Right lobe of liver (tissue), 4 donors: Measurements from ENCODE around the gene SLC25A43.

Source experiments
- POLR2A ChIP-seq: fragments of 450-650 bp; IDR thresholded peaks from one replicate; pipeline ENCODE4 v1.6.1; 2017; ENCODE audit warnings: antibody characterized with exemption, mild to moderate bottlenecking
- TF ChIP-seq, protein P1 (sequence below), 4 donors: fragments of 200-600 bp in 3 of 4; fragments of 450-650 bp in 1 of 4; IDR thresholded peaks; one replicate each; pipeline versions ENCODE4 v1.5.1 to v1.8.0; 2016 to 2022; ENCODE audit warnings: antibody characterized with exemption in 4 of 4, mild to moderate bottlenecking in 2 of 4
- donor health status: DM: no; HTN: no; CAD: no.
- donor health status: DM: no; HTN: no; CAD: no.
- donor health status: DM: no; HTN: yes; CAD: no.

DNA sequence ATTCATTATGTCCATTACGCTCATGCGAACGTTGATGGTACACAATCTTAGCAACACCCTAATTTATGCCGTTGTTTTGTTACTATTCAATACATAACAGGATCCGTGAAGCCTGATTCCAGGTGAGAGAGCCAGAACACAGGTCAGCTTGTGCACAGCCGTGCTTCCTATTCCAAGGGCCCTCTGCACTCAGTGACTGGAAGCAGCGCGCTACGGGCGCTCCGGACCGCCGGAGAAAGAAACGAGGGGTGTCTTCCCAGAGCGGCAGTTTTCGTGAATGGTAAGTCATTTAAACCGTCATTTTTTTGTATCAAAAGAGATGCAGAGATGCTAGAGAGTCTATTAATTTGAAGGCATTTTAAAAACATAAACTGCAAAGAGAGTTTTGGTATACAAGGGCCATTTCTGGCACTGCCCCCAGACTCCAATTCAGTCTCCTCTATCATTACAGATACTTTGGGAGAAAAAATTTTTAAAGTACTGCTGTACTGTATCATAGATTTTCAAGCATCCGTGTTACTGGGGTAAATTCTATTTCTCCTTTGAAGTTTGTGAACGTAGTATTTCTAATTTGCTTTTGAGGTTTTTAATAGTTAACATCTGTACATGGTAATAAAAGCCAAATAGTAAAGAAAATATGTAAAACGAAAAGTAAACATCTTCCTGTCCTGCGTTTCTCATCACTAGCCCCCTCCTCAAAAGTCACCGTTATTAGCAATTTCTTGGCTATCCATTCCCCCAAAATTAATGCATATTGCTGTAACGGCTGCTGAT is 75.7 kb downstream of the SLC25A43 start:
- no peak for TF ChIP-seq POLR2A
- TF ChIP-seq, protein P1, sequence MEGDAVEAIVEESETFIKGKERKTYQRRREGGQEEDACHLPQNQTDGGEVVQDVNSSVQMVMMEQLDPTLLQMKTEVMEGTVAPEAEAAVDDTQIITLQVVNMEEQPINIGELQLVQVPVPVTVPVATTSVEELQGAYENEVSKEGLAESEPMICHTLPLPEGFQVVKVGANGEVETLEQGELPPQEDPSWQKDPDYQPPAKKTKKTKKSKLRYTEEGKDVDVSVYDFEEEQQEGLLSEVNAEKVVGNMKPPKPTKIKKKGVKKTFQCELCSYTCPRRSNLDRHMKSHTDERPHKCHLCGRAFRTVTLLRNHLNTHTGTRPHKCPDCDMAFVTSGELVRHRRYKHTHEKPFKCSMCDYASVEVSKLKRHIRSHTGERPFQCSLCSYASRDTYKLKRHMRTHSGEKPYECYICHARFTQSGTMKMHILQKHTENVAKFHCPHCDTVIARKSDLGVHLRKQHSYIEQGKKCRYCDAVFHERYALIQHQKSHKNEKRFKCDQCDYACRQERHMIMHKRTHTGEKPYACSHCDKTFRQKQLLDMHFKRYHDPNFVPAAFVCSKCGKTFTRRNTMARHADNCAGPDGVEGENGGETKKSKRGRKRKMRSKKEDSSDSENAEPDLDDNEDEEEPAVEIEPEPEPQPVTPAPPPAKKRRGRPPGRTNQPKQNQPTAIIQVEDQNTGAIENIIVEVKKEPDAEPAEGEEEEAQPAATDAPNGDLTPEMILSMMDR (IDR thresholded peaks at IDR 0.05) = no peak
